Neural progenitor cell (in vitro differentiated cells): ENCODE results near the gene DGCR6L. TPM values are rescaled to one million over a fixed set of nuclear protein-coding genes. Genes with fewer than 3 reads are reported as not detected.
"Not testable (repeated sequence)": the region's sequence is repeated elsewhere in the genome, so short reads cannot be mapped to it uniquely, and the experiment has no call there.

Source experiments
- DNase-seq: peaks from one replicate; pipeline ENCODE4 v3.0.0-alpha.2; 2016; ENCODE audit warnings: low spot score
- H2AFZ ChIP-seq: fragments of 200-600 bp; sonication (generic); replicated peaks from 2 replicates; pipeline ENCODE4 v1.6.1; 2016; ENCODE audit warnings: antibody characterized with exemption
- H3F3A ChIP-seq: fragments of 200-600 bp; sonication (generic); 2 replicates; pipeline ENCODE4 v1.6.1; 2016; ENCODE audit warnings: antibody characterized with exemption, low read depth
- H3K27ac ChIP-seq: fragments of 200-600 bp; sonication (generic); 2 replicates; pipeline ENCODE4 v1.5.1; 2016; ENCODE audit warnings: mild to moderate bottlenecking
- H3K27me3 ChIP-seq: fragments of 200-600 bp; sonication (generic); 2 replicates; pipeline ENCODE4 v1.6.1; 2016; ENCODE audit warnings: mild to moderate bottlenecking, moderate library complexity
- H3K36me3 ChIP-seq: fragments of 200-600 bp; sonication (generic); 2 replicates; pipeline ENCODE4 v1.5.1; 2016
- H3K4me1 ChIP-seq: fragments of 200-600 bp; sonication (generic); 2 replicates; pipeline ENCODE4 v1.6.1; 2016; ENCODE audit warnings: mixed run types
- H3K4me2 ChIP-seq: fragments of 200-600 bp; sonication (generic); 2 replicates; pipeline ENCODE4 v1.6.1; 2016
- H3K4me3 ChIP-seq: fragments of 200-600 bp; sonication (generic); 2 replicates; pipeline ENCODE4 v1.5.1; 2016
- H3K79me2 ChIP-seq: fragments of 200-600 bp; sonication (generic); 2 replicates; pipeline ENCODE4 v1.6.1; 2016; ENCODE audit warnings: low read depth
- H3K9ac ChIP-seq: fragments of 200-600 bp; sonication (generic); 2 replicates; pipeline ENCODE4 v1.6.1; 2016
- H3K9me3 ChIP-seq: fragments of 200-600 bp; sonication (generic); 2 replicates; pipeline ENCODE4 v1.5.1; 2016; ENCODE audit warnings: low read depth
- H4K20me1 ChIP-seq: fragments of 200-600 bp; sonication (generic); 2 replicates; pipeline ENCODE4 v1.6.1; 2016; ENCODE audit warnings: low read depth
- H3K27ac Mint-ChIP-seq: 3 replicates; pipeline ENCODE4 v1.8.0; 2021; ENCODE audit warnings: mixed read lengths
- H3K27me3 Mint-ChIP-seq: 2 replicates; pipeline ENCODE4 v1.8.0; 2022; ENCODE audit warnings: low read depth, mild to moderate bottlenecking, inconsistent platforms, moderate library complexity, mixed read lengths; ENCODE audit not compliant: insufficient read depth
- H3K36me3 Mint-ChIP-seq: 3 replicates; pipeline ENCODE4 v1.8.0; 2021; ENCODE audit warnings: mixed read lengths
- H3K4me1 Mint-ChIP-seq: 3 replicates; pipeline ENCODE4 v1.8.0; 2021; ENCODE audit warnings: mixed read lengths
- H3K4me3 Mint-ChIP-seq: 3 replicates; pipeline ENCODE4 v1.8.0; 2021; ENCODE audit warnings: mild to moderate bottlenecking, moderate library complexity, mixed read lengths
- H3K9me3 Mint-ChIP-seq: 3 replicates; pipeline ENCODE4 v1.8.0; 2020; ENCODE audit warnings: mixed read lengths
- EZH2 ChIP-seq: fragments of 200-600 bp; sonication (generic); IDR thresholded peaks from 2 replicates; pipeline ENCODE4 v1.6.1; 2017; ENCODE audit warnings: antibody characterized with exemption, mild to moderate bottlenecking, moderate library complexity
- EZH2phosphoT487 ChIP-seq: fragments of 200-600 bp; sonication (generic); IDR thresholded peaks from 2 replicates; pipeline ENCODE4 v1.6.1; 2017; ENCODE audit warnings: antibody characterized with exemption
- total RNA-seq: library from RNA; depleted of rRNA; stranded (reverse); fragments of >200 nt; gene quantifications from 2 replicates; pipeline ENCODE4 v1.2.3, GENCODE V29; 2015; ENCODE audit warnings: low replicate concordance
- TF ChIP-seq, protein P1 (sequence below): fragments of 200-600 bp; sonication (generic); IDR thresholded peaks from 2 replicates; pipeline ENCODE4 v1.5.1; 2017; ENCODE audit warnings: antibody characterized with exemption, mild to moderate bottlenecking

The DGCR6L gene
- total RNA-seq, 1 donor from 2014 or later: 22.3 TPM

DNA sequence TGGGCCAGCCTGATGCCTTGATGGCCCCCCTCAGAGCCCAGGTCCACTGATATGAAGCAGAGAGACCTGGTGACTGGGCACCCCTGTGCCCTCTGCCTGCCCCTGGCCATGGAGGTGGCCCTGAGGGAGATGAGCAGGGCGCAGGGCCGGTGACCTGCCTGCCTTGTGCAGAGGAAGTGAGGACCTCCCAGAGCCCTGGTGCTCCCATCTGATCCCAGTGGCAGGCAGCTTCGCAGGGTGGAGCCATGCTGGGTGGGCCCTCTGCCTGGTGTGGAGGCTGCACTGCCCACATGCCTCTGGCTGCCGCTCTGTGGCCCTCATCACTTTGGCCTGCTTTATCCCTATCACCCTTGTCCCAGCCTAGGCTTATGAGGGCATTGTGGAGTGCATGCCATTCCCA, 50.7 kb downstream of the DGCR6L start:
- H3K4me3 ChIP-seq, H3K9me3 ChIP-seq, H3K27me3 ChIP-seq, DNase-seq, H3K36me3 Mint-ChIP-seq, H3K27ac Mint-ChIP-seq, H3K9ac ChIP-seq, H3K27ac ChIP-seq, H3K36me3 ChIP-seq, H3K4me1 ChIP-seq, H3K4me2 ChIP-seq, H3K9me3 Mint-ChIP-seq, H2AFZ ChIP-seq: not testable (repeated sequence)
- Mint-ChIP-seq H3K27me3 (peaks cover 13% of the 10 kb centered on the region), H3K4me1 (peaks cover 23% of the 10 kb centered on the region), H3K4me3 (peak overlapping the region; percentile 87)
- H4K20me1 ChIP-seq: peaks cover 30% of the 10 kb centered on the region
- peaks cover 10% of the 10 kb centered on the region for H3K79me2 ChIP-seq
- peaks cover 17% of the 10 kb centered on the region for H3F3A ChIP-seq

DNA sequence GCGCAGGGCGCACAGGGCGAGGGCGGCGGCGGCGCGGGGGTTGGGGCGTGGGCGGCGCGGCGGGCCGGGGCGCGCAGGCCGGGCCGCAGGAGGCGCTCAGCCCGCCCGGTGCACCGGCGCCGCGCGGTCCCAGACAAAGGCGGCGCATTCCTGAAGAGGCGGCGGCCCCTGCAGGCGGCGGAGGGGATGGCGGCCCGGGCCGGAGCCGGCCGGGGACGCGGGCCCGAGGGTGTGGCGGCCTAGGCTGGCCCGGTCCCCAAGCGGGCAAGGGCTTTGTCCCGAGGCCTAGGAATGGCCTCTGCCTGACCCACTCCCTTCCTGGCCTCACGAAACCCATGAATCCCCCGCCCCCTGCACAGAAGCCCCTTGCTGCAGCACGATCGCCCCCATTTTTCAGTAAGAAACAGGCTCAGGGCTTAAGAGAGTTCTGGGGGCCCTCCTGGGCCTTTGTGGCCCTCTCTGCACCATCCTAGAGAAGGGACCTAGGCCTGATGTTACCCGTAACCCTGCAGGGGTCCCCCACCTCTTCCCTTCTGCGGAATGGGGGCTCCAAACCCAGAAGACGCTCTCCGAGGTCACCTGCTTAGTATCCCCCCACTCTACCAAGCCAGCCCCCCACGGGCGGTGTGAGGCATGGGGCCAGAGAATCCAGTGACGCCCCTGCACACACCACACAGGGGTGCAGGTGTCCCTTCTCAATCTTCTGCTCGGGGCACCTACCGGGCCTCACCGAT, 51.4 kb downstream of the DGCR6L start, which contains the start of gene RTN4R:
Gene RTN4R, minus strand, starts transcription at position 40 of the 734 bp plus-strand sequence. CDS start 226 bp downstream, outside the sequence.
- peak within 1 kb of the TSS; percentile 90 for H2AFZ ChIP-seq
- TF ChIP-seq EZH2phosphoT487: no peak
- TF ChIP-seq, protein P1, sequence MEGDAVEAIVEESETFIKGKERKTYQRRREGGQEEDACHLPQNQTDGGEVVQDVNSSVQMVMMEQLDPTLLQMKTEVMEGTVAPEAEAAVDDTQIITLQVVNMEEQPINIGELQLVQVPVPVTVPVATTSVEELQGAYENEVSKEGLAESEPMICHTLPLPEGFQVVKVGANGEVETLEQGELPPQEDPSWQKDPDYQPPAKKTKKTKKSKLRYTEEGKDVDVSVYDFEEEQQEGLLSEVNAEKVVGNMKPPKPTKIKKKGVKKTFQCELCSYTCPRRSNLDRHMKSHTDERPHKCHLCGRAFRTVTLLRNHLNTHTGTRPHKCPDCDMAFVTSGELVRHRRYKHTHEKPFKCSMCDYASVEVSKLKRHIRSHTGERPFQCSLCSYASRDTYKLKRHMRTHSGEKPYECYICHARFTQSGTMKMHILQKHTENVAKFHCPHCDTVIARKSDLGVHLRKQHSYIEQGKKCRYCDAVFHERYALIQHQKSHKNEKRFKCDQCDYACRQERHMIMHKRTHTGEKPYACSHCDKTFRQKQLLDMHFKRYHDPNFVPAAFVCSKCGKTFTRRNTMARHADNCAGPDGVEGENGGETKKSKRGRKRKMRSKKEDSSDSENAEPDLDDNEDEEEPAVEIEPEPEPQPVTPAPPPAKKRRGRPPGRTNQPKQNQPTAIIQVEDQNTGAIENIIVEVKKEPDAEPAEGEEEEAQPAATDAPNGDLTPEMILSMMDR: peak; percentile 66
- TF ChIP-seq EZH2: no peak
- H3K9me3 Mint-ChIP-seq: no peaks in the 10 kb centered on the region

DNA sequence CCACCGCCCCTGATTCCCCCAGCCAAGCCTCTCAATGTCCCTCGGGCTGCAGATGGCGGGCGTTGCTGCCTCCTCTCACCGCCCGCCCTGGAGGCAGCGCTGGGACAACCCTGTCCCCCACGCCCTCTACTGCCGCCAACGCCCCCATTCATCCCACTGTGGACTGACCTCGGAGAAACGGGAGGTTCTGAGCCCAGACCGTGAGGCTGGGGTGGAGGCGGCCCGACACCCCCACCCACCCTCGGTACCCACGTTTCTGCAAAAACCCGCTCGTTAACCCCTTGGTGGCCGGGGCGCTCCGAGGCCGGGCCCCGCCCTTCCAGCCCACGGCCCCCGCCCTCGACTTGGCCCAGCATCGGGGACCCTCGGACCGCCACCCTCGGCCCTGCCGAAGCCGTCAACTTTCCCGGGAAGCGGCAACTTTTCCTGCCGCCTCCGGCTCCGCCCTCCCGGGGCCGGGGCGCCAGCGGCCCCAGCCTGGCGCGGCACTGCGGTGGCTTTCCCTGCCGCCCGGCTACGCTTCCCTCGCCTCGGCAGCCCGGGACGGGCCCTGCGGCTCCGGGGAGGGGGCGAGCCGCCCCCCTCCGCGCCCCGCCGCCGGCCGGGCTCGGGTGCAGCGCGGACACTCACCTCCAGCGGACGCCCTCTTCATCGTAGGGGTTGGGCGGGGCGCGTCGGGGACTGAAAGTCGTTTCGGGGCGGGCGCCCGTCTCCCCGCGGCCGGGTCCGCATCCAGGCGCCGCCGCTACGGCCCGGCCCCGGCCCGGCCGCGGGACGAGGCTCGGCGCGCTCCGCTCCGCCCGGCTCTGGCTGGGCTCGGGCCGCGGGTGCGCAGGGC, 52.2 kb downstream of the DGCR6L start:
- Mint-ChIP-seq H3K4me1 (peaks cover 26% of the 10 kb centered on the region), H3K4me3 (peak overlapping the region; percentile 83), H3K27me3 (peaks cover 13% of the 10 kb centered on the region), H3K9me3 (no peaks in the 10 kb centered on the region), H3K27ac (no peak overlapping the region), H3K36me3 (no peaks in the 10 kb centered on the region)
- H3K4me1 ChIP-seq: peaks cover 10% of the 10 kb centered on the region
- peaks cover 34% of the 10 kb centered on the region for H4K20me1 ChIP-seq
- TF ChIP-seq EZH2 (no peak), EZH2phosphoT487 (no peak)
- TF ChIP-seq, protein P1: no peak
- H3K79me2 ChIP-seq: peaks cover 10% of the 10 kb centered on the region
- peak; percentile 81 for DNase-seq
- H3K9me3 ChIP-seq: no peaks in the 10 kb centered on the region
- peak overlapping the region; percentile 67 for H3K4me3 ChIP-seq
- no peak overlapping the region for H3K9ac ChIP-seq
- no peak overlapping the region for H2AFZ ChIP-seq
- peaks cover 17% of the 10 kb centered on the region for H3F3A ChIP-seq
- H3K4me2 ChIP-seq: peak overlapping the region; percentile 83
- H3K27ac ChIP-seq: no peak overlapping the region
- H3K36me3 ChIP-seq: no peaks in the 10 kb centered on the region
- H3K27me3 ChIP-seq: no peaks in the 10 kb centered on the region

More for the DNA sequence above, 51.4 kb downstream of the DGCR6L start, which contains the start of gene RTN4R:
- Histone ChIP-seq H3K4me3 (peak within 1 kb of the TSS; percentile 67), H3K4me1 (peaks cover 10% of the 10 kb centered on the region), H4K20me1 (peaks cover 34% of the 10 kb centered on the region), H3F3A (peaks cover 17% of the 10 kb centered on the region), H3K9me3 (no peaks in the 10 kb centered on the region), H3K27ac (peak within 1 kb of the TSS; percentile 58), H3K9ac (peak within 1 kb of the TSS; percentile 62), H3K4me2 (peak within 1 kb of the TSS; percentile 92), H3K79me2 (peaks cover 10% of the 10 kb centered on the region), H3K36me3 (no peaks in the 10 kb centered on the region), H3K27me3 (no peaks in the 10 kb centered on the region)
- H3K27ac Mint-ChIP-seq: peak within 1 kb of the TSS; percentile 93
- peak within 1 kb of the TSS; percentile 87 for H3K4me3 Mint-ChIP-seq
- DNase-seq: peak; percentile 93
- H3K36me3 Mint-ChIP-seq: no peaks in the 10 kb centered on the region
- peaks cover 26% of the 10 kb centered on the region for H3K4me1 Mint-ChIP-seq
- peaks cover 13% of the 10 kb centered on the region for H3K27me3 Mint-ChIP-seq

DNA sequence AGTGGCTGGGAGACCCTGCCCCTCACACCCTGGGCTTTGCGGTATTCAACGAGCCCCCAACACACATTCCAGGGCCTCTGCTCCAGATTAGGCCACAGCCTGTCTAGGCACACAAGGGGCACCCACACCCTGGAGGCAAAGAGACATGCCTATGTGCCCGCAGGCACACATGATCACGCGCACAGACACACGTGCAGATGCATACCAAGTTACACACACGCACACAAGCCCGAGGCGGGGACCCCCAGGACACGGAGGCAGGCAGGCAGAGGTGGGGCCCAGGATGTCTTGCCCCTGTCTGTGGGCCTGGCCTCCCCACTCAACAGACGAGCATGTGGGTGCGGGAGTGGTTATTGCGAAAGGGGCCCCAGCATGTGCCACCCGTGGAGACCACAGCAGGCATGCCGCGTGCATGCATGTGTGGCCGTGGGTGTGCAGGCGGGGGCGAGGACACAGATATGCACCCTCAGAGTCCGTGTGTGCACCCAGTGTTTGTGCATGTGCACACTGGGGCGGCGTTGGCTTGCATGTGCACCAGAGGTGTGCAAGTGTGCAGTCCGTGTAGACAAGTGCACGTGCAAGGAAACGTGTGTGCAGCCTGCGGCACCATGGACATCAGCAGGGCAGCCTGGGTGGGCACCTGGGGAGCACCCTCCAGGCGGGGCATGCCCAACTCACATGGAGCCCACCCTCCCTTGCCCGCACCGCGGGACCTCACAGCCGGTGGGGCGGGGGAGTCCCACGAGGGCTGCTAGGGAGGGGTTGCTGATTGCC, 53.0 kb downstream of the DGCR6L start:
- H3K36me3 Mint-ChIP-seq, H3K27ac ChIP-seq, DNase-seq, H3K27me3 ChIP-seq, H3K9me3 Mint-ChIP-seq, H3K4me1 ChIP-seq, H2AFZ ChIP-seq, H3K9me3 ChIP-seq, H3K36me3 ChIP-seq, H3K9ac ChIP-seq: not testable (repeated sequence)
- Mint-ChIP-seq H3K4me1 (peaks cover 23% of the 10 kb centered on the region), H3K27me3 (peaks cover 13% of the 10 kb centered on the region), H3K27ac (peak overlapping the region; percentile 57), H3K4me3 (peak overlapping the region; percentile 83)
- Histone ChIP-seq H3K4me2 (peak overlapping the region; percentile 83), H3F3A (peaks cover 17% of the 10 kb centered on the region), H3K79me2 (peaks cover 10% of the 10 kb centered on the region), H3K4me3 (peak overlapping the region; percentile 67), H4K20me1 (peaks cover 37% of the 10 kb centered on the region)

DNA sequence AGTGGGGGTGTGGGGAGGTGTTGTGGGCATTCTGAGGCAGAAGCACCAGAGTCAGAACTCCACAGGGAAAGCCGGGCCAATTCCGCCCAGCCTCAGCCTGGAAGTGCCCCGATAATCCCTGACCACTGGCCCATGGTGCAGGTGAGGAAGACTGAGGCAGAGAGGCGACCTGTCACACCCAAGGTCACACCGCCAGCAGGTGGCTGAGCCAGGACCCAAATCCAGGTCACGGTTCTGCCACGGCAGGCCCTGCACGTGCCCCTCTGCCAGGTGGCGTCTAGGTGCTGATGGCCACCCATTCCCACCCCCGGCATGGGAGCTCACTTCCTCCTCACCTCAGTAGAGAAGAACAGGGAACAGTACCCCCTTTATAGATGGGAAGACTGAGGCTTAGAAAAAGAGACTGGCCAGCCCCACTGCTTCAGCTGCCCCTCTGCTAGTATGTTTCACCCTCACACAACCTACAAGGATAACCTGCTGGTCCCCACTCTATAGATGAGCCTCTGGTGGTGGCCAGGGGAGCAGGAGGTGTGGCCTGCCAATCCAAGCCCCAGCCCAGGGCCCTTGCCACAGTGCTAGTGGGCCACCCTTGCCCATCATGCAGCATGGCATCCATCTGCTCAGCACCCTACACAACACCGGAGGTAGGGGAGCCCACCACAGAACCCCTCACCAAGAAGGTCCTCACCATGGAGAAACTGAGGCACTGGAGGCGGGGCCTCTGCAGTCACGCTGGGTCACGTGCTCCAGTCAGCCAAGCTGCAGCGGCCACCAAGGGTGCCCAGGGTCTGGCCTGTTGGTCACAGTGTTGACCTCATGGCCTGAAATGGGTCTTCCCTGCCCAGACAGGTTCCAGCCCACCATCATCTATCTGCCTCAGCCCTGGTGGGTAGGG, 53.8 kb downstream of the DGCR6L start:
- Histone ChIP-seq H3K79me2 (peaks cover 10% of the 10 kb centered on the region), H3F3A (peaks cover 17% of the 10 kb centered on the region), H4K20me1 (peaks cover 41% of the 10 kb centered on the region)
- not testable (repeated sequence) for H3K9me3 ChIP-seq, DNase-seq, H3K27ac ChIP-seq, H3K9me3 Mint-ChIP-seq, H3K4me2 ChIP-seq, H3K36me3 ChIP-seq, H3K4me1 ChIP-seq, H3K9ac ChIP-seq, H2AFZ ChIP-seq, H3K36me3 Mint-ChIP-seq, H3K4me3 ChIP-seq, H3K27me3 ChIP-seq
- peaks cover 19% of the 10 kb centered on the region for H3K4me1 Mint-ChIP-seq
- H3K27ac Mint-ChIP-seq: peak overlapping the region; percentile 57
- H3K4me3 Mint-ChIP-seq: peak overlapping the region; percentile 83
- H3K27me3 Mint-ChIP-seq: peaks cover 12% of the 10 kb centered on the region
